Osteocyte (in vitro differentiated cells): ENCODE measurements around the gene BCAT1. TPM values are rescaled to one million over a fixed set of nuclear protein-coding genes. Genes with fewer than 3 reads are reported as not detected.
A peak's percentile ranks its signal among the peaks of the same experiment; 100 is the strongest.

Source experiments
- DNase-seq: peaks from one replicate; pipeline ENCODE4 v3.0.0; 2021; ENCODE audit warnings: mixed read lengths; ENCODE audit not compliant: unreplicated experiment; ENCODE audit errors: extremely low spot score
- H3K27ac Mint-ChIP-seq: one replicate; pipeline ENCODE4 v1.8.0; 2021; ENCODE audit warnings: mild to moderate bottlenecking, mixed read lengths; ENCODE audit not compliant: unreplicated experiment
- H3K27me3 Mint-ChIP-seq: one replicate; pipeline ENCODE4 v1.8.0; 2021; ENCODE audit warnings: mixed read lengths; ENCODE audit not compliant: unreplicated experiment
- H3K36me3 Mint-ChIP-seq: one replicate; pipeline ENCODE4 v1.8.0; 2021; ENCODE audit warnings: mixed read lengths; ENCODE audit not compliant: unreplicated experiment
- H3K4me1 Mint-ChIP-seq: one replicate; pipeline ENCODE4 v1.8.0; 2021; ENCODE audit warnings: mixed read lengths; ENCODE audit not compliant: unreplicated experiment
- H3K4me3 Mint-ChIP-seq: one replicate; pipeline ENCODE4 v1.8.0; 2021; ENCODE audit warnings: mild to moderate bottlenecking, moderate library complexity, mixed read lengths; ENCODE audit not compliant: unreplicated experiment
- H3K9me3 Mint-ChIP-seq: one replicate; pipeline ENCODE4 v1.8.0; 2021; ENCODE audit warnings: mixed read lengths; ENCODE audit not compliant: unreplicated experiment
- CTCF ChIP-seq: fragments of 200-600 bp; sonication (generic); IDR thresholded peaks from 2 replicates; pipeline ENCODE4 v1.5.0; 2021; ENCODE audit warnings: antibody characterized with exemption, mild to moderate bottlenecking, moderate library complexity
- total RNA-seq: library from RNA; stranded (reverse); gene quantifications from 2 replicates; pipeline ENCODE4 v1.2.1, GENCODE V29; 2021

The BCAT1 gene
- total RNA-seq, 1 donor from 2014 or later: 155 TPM

- Mint-ChIP-seq H3K27ac (peak overlapping the region; percentile 95), H3K9me3 (no peaks in the 10 kb centered on the region), H3K4me3 (peak overlapping the region; percentile 18), H3K4me1 (peaks cover 39% of the 10 kb centered on the region), H3K27me3 (no peaks in the 10 kb centered on the region), H3K36me3 (peaks cover 2% of the 10 kb centered on the region)
- no peak for DNase-seq
- no peak for TF ChIP-seq CTCF
Observed at GRCh38 chr12:24950231-24950834, 1.4 kb upstream of the BCAT1 start.

GRCh38 chr12:24948420-24948756 lies 513 bp downstream of the BCAT1 start:
- no peak for DNase-seq
- Mint-ChIP-seq H3K9me3 (no peaks in the 10 kb centered on the region), H3K27ac (peak overlapping the region; percentile 95), H3K4me3 (peak overlapping the region; percentile 93), H3K4me1 (peaks cover 53% of the 10 kb centered on the region), H3K27me3 (no peaks in the 10 kb centered on the region), H3K36me3 (peaks cover 9% of the 10 kb centered on the region)
- no peak for TF ChIP-seq CTCF

GRCh38 chr12:24947541-24948419 lies 1.1 kb downstream of the BCAT1 start:
- no peaks in the 10 kb centered on the region for H3K9me3 Mint-ChIP-seq
- TF ChIP-seq CTCF: no peak
- no peak for DNase-seq
- peaks cover 57% of the 10 kb centered on the region for H3K4me1 Mint-ChIP-seq
- H3K27ac Mint-ChIP-seq: peak overlapping the region; percentile 95
- no peaks in the 10 kb centered on the region for H3K27me3 Mint-ChIP-seq
- peak overlapping the region; percentile 93 for H3K4me3 Mint-ChIP-seq
- H3K36me3 Mint-ChIP-seq: peaks cover 12% of the 10 kb centered on the region

GRCh38 chr12:24945845-24946244 lies 3.1 kb downstream of the BCAT1 start:
- Mint-ChIP-seq H3K36me3 (peaks cover 22% of the 10 kb centered on the region), H3K4me3 (peak overlapping the region; percentile 46), H3K9me3 (no peaks in the 10 kb centered on the region), H3K27me3 (no peaks in the 10 kb centered on the region), H3K27ac (peak overlapping the region; percentile 95), H3K4me1 (peaks cover 60% of the 10 kb centered on the region)
- TF ChIP-seq CTCF: no peak
- DNase-seq: no peak

- no peak for TF ChIP-seq CTCF
- no peak for DNase-seq
- H3K9me3 Mint-ChIP-seq: no peaks in the 10 kb centered on the region
- H3K36me3 Mint-ChIP-seq: peaks cover 22% of the 10 kb centered on the region
- H3K4me1 Mint-ChIP-seq: peaks cover 59% of the 10 kb centered on the region
- H3K27me3 Mint-ChIP-seq: no peaks in the 10 kb centered on the region
- peak overlapping the region; percentile 46 for H3K4me3 Mint-ChIP-seq
- peak overlapping the region; percentile 95 for H3K27ac Mint-ChIP-seq
Observed at GRCh38 chr12:24945039-24945438, 3.9 kb downstream of the BCAT1 start.
